ENCODE results near the gene FBXO4.

The FBXO4 gene

DNA sequence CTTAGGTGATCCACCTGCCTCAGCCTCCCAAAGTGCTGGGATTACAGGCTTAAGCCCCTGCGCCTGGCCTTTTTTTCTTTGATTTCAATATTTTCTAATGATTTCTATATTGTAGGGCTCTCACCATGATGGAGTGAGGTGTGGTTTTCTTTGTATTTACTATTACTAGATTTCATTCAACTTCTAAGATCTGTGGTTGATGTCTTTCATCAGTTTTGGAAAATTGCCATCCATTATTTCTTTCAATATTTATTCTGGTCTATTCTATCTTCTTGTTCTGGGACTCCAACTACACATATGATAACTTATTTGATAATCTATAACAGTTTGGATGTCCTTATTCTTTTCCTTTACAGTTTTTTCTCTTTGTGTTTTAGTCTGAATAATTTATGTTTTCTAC lies 31.9 kb downstream of the FBXO4 start:
- WGBS, 2 experiments (ENCODE audit: insufficient coverage in 2 of 2) = no CpG with 5 or more reads among the region's 1 CpG
- H3K9me3 ChIP-seq (ENCODE audit: control insufficient read depth, low read length) = peaks cover 4% of the 10 kb centered on the region
- no peak overlapping the region for H3K4me3 ChIP-seq (ENCODE audit: extremely low read depth, insufficient read depth, low read length, poor library complexity, severe bottlenecking)
- H3K27ac ChIP-seq (ENCODE audit: low read depth, low read length, severe bottlenecking) = no peak overlapping the region
- no peaks in the 10 kb centered on the region for H3K36me3 ChIP-seq (ENCODE audit: control insufficient read depth, insufficient read depth, low read length)
- H3K4me1 ChIP-seq (ENCODE audit: control insufficient read depth, insufficient read depth, low read length, poor library complexity, severe bottlenecking) = no peaks in the 10 kb centered on the region

DNA sequence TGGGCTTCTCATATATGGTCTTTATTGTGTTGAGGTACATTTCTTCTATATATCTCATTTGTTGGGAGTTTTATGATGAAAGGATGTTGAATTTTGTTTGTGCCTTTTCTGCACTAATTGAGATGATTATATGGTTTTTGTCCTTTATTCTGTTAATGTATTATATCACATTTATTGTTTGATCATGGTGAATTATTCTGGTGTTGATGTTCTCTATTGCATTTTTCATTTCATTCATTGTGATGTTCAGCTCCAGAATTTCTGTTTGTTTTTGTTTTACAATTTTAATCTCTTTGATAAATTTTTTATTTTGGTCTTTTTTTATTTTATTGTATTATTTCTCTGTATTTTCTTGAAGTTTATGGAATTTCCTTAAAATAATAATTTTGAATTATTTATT lies 35.4 kb downstream of the FBXO4 start:
- no peak overlapping the region for H3K4me3 ChIP-seq (ENCODE audit: extremely low read depth, insufficient read depth, low read length, poor library complexity, severe bottlenecking)
- peaks cover 4% of the 10 kb centered on the region for H3K9me3 ChIP-seq (ENCODE audit: control insufficient read depth, low read length)
- H3K36me3 ChIP-seq (ENCODE audit: control insufficient read depth, insufficient read depth, low read length) = no peaks in the 10 kb centered on the region
- H3K27ac ChIP-seq (ENCODE audit: low read depth, low read length, severe bottlenecking) = no peak overlapping the region
- no peaks in the 10 kb centered on the region for H3K4me1 ChIP-seq (ENCODE audit: control insufficient read depth, insufficient read depth, low read length, poor library complexity, severe bottlenecking)

DNA sequence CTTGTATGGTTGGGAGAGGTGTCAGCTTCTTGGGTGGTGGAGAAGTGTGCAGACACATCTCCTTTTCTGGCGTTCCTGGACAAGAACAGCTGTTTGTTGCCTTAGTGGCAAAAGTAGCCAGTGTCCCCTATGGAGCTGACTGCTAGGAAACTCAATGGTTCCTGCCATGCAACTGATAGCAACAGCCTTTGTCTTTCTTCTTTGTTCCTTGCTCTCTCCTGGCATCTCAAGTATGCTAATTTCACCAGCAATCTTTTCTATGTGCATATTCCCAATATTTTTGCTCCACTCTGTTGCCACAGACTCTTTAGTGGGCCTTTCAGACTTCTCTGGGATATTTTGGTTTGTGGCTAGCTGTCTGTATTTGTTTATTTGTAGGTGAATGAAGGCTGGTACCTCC lies 36.7 kb downstream of the FBXO4 start:
- Histone ChIP-seq H3K4me1 (ENCODE audit: control insufficient read depth, insufficient read depth, low read length, poor library complexity, severe bottlenecking) (no peaks in the 10 kb centered on the region), H3K4me3 (ENCODE audit: extremely low read depth, insufficient read depth, low read length, poor library complexity, severe bottlenecking) (no peak overlapping the region), H3K9me3 (ENCODE audit: control insufficient read depth, low read length) (peaks cover 4% of the 10 kb centered on the region), H3K27ac (ENCODE audit: low read depth, low read length, severe bottlenecking) (no peak overlapping the region), H3K36me3 (ENCODE audit: control insufficient read depth, insufficient read depth, low read length) (no peaks in the 10 kb centered on the region)
- 71 to 86% methylated on average over 1 of the region's 1 CpG for WGBS, 2 experiments (ENCODE audit: insufficient coverage in 2 of 2)

DNA sequence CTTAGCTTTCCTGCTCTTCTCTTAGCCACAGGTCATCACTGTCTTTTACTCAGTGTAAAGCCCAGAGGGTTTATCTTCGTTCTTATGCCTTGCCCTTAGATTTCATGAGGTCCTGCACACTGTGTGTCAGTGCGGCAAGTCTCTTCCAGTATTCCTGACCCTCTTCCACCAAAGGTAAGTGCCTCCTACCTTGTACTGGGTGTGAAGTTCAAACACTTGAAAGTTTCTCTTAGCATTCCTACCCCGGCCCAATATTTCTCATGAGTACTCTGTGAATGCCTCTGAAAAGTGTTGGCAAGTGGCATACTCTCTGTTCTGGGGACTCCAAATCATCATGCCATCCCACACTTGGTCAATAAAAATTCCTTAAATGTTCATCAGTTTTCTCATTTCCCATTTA lies 37.4 kb downstream of the FBXO4 start:
- Histone ChIP-seq H3K36me3 (ENCODE audit: control insufficient read depth, insufficient read depth, low read length) (no peaks in the 10 kb centered on the region), H3K9me3 (ENCODE audit: control insufficient read depth, low read length) (peaks cover 4% of the 10 kb centered on the region), H3K4me1 (ENCODE audit: control insufficient read depth, insufficient read depth, low read length, poor library complexity, severe bottlenecking) (no peaks in the 10 kb centered on the region), H3K4me3 (ENCODE audit: extremely low read depth, insufficient read depth, low read length, poor library complexity, severe bottlenecking) (no peak overlapping the region), H3K27ac (ENCODE audit: low read depth, low read length, severe bottlenecking) (no peak overlapping the region)
- 93% methylated on average over 3 of the region's 3 CpGs; no CpG with 5 or more reads in 1 of the 2 experiments for WGBS, 2 experiments (ENCODE audit: insufficient coverage in 2 of 2)

DNA sequence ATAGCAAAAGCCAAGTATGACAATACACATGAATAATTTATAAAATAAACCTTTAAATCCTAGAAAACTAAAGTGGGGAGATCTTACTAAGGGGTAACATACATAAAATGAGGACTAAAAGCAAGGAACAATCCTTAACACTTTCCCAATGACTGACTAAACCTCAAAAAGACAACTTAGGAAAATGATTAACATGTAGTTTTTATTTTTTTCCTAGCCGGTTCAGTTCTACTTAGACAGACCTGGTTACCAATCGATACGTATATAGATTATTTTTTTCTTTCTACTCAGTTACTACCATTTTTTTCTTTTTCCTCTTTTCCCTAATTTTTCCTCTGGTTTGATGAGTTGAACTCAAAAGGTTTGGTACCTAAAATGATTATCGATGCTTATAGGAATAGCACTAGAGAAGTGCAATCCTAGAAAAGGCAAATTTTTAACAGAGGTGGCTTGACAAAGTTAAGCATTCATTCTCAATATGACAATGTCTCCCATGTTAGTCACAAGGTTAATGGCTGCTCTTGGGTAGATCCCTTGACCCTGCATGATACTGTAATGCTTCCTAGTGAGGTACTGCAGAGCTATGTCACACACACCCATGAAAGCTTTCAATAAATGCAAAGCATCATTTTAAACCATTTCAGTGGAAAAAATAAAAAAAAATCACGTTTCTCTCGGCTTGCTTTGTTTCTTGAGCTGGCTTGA lies 41.5 kb downstream of the FBXO4 start:
- H3K4me3 ChIP-seq (ENCODE audit: extremely low read depth, insufficient read depth, low read length, poor library complexity, severe bottlenecking) = no peak overlapping the region
- no CpG with 5 or more reads among the region's 6 CpGs for whole genome bisulfite sequencing, 2 experiments (ENCODE audit: insufficient coverage in 2 of 2)
- H3K27ac ChIP-seq (ENCODE audit: low read depth, low read length, severe bottlenecking) = no peak overlapping the region
- no peaks in the 10 kb centered on the region for H3K36me3 ChIP-seq (ENCODE audit: control insufficient read depth, insufficient read depth, low read length)
- no peaks in the 10 kb centered on the region for H3K4me1 ChIP-seq (ENCODE audit: control insufficient read depth, insufficient read depth, low read length, poor library complexity, severe bottlenecking)
- no peaks in the 10 kb centered on the region for H3K9me3 ChIP-seq (ENCODE audit: control insufficient read depth, low read length)

DNA sequence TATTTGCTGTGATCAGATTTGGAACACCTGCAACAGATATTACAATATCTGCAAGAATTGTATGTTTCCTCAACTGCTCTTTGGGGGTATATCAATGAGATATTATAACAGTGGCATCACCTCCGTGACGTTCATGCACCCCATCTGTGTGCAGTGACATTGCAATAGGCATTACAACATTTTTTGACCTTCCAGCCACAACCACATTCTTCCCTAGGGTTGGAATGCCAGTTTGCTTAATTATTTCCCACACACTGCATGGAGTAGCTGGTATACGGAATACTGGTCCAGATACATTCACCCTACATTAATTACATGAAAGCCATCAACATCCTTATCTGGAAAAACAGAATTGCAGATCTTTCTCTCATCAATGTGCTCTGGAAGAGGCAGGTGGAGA lies 42.3 kb downstream of the FBXO4 start:
- Histone ChIP-seq H3K27ac (ENCODE audit: low read depth, low read length, severe bottlenecking) (no peak overlapping the region), H3K4me1 (ENCODE audit: control insufficient read depth, insufficient read depth, low read length, poor library complexity, severe bottlenecking) (no peaks in the 10 kb centered on the region), H3K36me3 (ENCODE audit: control insufficient read depth, insufficient read depth, low read length) (no peaks in the 10 kb centered on the region), H3K4me3 (ENCODE audit: extremely low read depth, insufficient read depth, low read length, poor library complexity, severe bottlenecking) (no peak overlapping the region), H3K9me3 (ENCODE audit: control insufficient read depth, low read length) (no peaks in the 10 kb centered on the region)
- 80% methylated on average over 1 of the region's 3 CpGs; no CpG with 5 or more reads in 1 of the 2 experiments for WGBS, 2 experiments (ENCODE audit: insufficient coverage in 2 of 2)

DNA sequence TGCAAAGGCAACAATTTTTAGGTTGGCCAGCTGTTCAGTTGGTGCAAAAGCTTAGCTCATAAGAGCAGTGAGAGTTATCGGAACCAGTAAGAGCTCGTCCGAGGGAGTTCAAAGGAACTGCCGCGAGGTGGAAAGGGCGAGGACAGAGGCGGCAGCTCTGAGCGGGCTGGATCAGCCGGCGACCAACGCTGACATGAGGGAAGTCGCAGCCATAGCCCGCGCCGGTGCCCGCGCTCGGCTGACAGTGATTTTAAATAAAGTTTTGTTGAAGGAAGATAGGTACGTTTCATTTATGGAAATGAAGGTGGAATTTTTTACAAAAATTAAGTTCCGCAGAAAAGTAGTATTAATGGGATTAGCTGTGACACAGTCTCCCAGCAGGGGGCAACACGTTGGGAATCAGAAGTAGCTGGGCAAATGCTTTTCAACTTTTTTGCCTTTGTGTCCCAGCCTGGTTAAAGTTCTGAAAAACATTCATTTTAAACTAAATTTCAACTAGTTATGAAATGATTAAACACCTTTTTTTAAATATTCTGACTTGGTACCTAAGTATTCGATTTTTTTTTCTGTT lies 43.2 kb downstream of the FBXO4 start:
- H3K36me3 ChIP-seq (ENCODE audit: control insufficient read depth, insufficient read depth, low read length) = no peaks in the 10 kb centered on the region
- no peak overlapping the region for H3K4me3 ChIP-seq (ENCODE audit: extremely low read depth, insufficient read depth, low read length, poor library complexity, severe bottlenecking)
- WGBS, 2 experiments (ENCODE audit: insufficient coverage in 2 of 2) = 93 to 94% methylated on average over 20 to 21 of the region's 22 CpGs
- no peak overlapping the region for H3K27ac ChIP-seq (ENCODE audit: low read depth, low read length, severe bottlenecking)
- H3K4me1 ChIP-seq (ENCODE audit: control insufficient read depth, insufficient read depth, low read length, poor library complexity, severe bottlenecking) = no peaks in the 10 kb centered on the region
- H3K9me3 ChIP-seq (ENCODE audit: control insufficient read depth, low read length) = no peaks in the 10 kb centered on the region

DNA sequence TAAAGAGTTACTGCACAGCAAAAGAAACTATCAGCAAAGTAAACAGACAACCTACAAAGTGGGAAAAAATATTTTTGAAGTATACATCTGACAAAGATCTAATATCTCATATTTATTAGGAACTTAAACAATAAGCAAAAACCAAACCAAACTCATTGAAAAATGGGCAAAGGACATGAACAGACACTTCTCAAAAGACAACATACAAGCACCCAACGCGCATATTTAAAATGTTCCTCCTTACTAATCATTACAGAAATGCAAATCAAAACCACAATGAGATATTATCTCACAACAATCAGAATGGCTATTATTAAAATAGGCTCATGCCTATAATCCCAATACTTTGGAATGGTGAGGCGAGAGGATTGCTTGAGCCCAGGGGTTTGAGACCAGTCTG lies 48.0 kb downstream of the FBXO4 start:
- WGBS, 2 experiments (ENCODE audit: insufficient coverage in 2 of 2) = 100% methylated on average over 2 of the region's 3 CpGs
- Histone ChIP-seq H3K4me1 (ENCODE audit: control insufficient read depth, insufficient read depth, low read length, poor library complexity, severe bottlenecking) (no peaks in the 10 kb centered on the region), H3K4me3 (ENCODE audit: extremely low read depth, insufficient read depth, low read length, poor library complexity, severe bottlenecking) (no peak overlapping the region), H3K27ac (ENCODE audit: low read depth, low read length, severe bottlenecking) (no peak overlapping the region), H3K9me3 (ENCODE audit: control insufficient read depth, low read length) (no peaks in the 10 kb centered on the region), H3K36me3 (ENCODE audit: control insufficient read depth, insufficient read depth, low read length) (no peaks in the 10 kb centered on the region)

DNA sequence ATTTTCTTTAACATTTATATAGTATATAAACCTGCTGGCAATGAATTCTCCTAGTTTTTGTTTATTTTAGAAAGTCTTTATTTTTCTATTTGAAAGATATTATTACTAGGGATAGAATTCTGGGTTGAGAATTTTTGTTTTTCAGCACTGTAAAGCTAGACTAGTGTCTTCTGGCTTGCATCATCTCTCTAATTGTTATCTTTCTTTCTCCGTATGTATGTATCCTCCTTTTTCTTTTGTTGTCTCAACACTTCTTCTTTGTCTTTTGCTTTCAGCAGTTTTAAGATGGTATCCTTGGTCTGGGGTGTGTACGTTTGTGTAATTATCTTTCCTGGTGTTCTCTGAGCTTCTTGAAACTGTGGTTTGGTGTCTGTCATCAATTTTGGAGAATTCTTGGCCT lies 48.8 kb downstream of the FBXO4 start:
- Histone ChIP-seq H3K27ac (ENCODE audit: low read depth, low read length, severe bottlenecking) (no peak overlapping the region), H3K4me1 (ENCODE audit: control insufficient read depth, insufficient read depth, low read length, poor library complexity, severe bottlenecking) (peaks cover 2% of the 10 kb centered on the region), H3K36me3 (ENCODE audit: control insufficient read depth, insufficient read depth, low read length) (no peaks in the 10 kb centered on the region), H3K9me3 (ENCODE audit: control insufficient read depth, low read length) (no peaks in the 10 kb centered on the region), H3K4me3 (ENCODE audit: extremely low read depth, insufficient read depth, low read length, poor library complexity, severe bottlenecking) (no peak overlapping the region)
- no CpG with 5 or more reads among the region's 2 CpGs for WGBS, 2 experiments (ENCODE audit: insufficient coverage in 2 of 2)

DNA sequence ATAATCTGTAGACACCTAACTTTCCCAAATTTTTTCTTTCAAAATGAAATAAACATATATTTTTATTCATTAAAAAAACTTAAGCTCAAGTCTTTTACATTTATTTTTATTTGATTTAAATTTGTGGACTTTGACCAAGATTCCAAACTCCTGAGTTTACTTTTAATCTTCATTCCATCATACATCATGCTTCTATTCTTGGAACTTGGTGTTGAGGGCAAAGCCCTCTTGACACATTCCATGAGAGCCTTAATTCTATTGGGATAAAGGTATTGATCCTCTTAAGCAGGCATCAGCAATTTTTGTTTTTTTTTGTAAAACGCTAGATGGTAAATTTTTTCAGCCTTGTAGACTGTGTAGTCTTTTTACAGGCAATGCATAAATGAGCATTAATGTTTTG lies 53.6 kb downstream of the FBXO4 start:
- Histone ChIP-seq H3K27ac (ENCODE audit: low read depth, low read length, severe bottlenecking) (no peak overlapping the region), H3K4me3 (ENCODE audit: extremely low read depth, insufficient read depth, low read length, poor library complexity, severe bottlenecking) (no peak overlapping the region), H3K9me3 (ENCODE audit: control insufficient read depth, low read length) (no peaks in the 10 kb centered on the region), H3K4me1 (ENCODE audit: control insufficient read depth, insufficient read depth, low read length, poor library complexity, severe bottlenecking) (peaks cover 4% of the 10 kb centered on the region), H3K36me3 (ENCODE audit: control insufficient read depth, insufficient read depth, low read length) (no peaks in the 10 kb centered on the region)
- 90 to 100% methylated on average over 1 of the region's 1 CpG for WGBS, 2 experiments (ENCODE audit: insufficient coverage in 2 of 2)

DNA sequence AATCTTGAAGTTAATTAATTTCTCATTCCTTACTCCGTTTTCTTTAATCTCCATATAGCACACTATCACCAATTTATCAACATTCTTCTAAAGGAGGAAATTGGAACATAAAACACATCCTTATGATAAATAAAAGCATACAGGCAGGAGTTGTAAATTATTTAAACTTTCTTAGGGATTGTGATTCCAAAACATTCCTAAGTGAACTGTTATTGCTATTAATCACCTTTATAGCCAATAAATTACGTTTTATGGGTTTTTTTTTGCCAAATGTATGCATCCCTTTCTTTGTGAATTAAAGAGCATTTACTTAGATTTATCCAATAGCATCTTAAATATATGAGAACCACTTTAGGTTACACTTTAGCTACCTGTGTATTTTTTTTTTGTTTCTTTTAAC lies 55.3 kb downstream of the FBXO4 start:
- no CpG with 5 or more reads among the region's 2 CpGs for WGBS, 2 experiments (ENCODE audit: insufficient coverage in 2 of 2)
- no peaks in the 10 kb centered on the region for H3K36me3 ChIP-seq (ENCODE audit: control insufficient read depth, insufficient read depth, low read length)
- peaks cover 4% of the 10 kb centered on the region for H3K4me1 ChIP-seq (ENCODE audit: control insufficient read depth, insufficient read depth, low read length, poor library complexity, severe bottlenecking)

More for the DNA sequence above, 55.3 kb downstream of the FBXO4 start:
- Histone ChIP-seq H3K4me3 (ENCODE audit: extremely low read depth, insufficient read depth, low read length, poor library complexity, severe bottlenecking) (no peak overlapping the region), H3K27ac (ENCODE audit: low read depth, low read length, severe bottlenecking) (no peak overlapping the region), H3K9me3 (ENCODE audit: control insufficient read depth, low read length) (no peaks in the 10 kb centered on the region)
